ENCODE results near the gene CFAP47.

The CFAP47 gene

DNA sequence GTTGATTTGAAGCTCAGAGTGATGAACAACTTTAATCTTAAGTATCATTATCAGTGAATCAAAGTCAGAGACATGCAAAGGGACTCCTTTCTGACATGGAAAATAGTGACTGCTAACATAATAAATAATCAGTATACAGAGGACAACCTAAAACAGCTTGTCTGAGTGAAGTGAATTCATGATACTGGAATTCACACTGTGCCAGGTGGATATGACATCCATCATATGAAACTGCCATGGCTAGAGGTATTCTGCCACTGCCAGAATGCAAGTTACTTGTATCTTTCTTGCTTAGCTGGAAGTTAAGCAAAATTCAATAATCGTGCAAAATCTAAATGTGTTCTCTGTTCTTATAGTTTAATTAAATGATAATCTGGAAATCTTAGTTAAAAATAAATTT is 429.0 kb downstream of the CFAP47 start:
- no peak for DNase-seq (ENCODE audit: low read depth)
- H3K4me3 ChIP-seq (ENCODE audit: low read depth, low read length), result no peak overlapping the region
- TF ChIP-seq, protein P1, sequence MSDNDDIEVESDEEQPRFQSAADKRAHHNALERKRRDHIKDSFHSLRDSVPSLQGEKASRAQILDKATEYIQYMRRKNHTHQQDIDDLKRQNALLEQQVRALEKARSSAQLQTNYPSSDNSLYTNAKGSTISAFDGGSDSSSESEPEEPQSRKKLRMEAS (IDR thresholded peaks at IDR 0.05; ENCODE audit: low read depth, low read length), result no peak
- TF ChIP-seq POLR2A (IDR thresholded peaks at IDR 0.05; ENCODE audit: extremely low read depth, insufficient read length) (no peak), MYC (IDR thresholded peaks at IDR 0.05; ENCODE audit: low read depth, low read length) (no peak)
- TF ChIP-seq, protein P2, sequence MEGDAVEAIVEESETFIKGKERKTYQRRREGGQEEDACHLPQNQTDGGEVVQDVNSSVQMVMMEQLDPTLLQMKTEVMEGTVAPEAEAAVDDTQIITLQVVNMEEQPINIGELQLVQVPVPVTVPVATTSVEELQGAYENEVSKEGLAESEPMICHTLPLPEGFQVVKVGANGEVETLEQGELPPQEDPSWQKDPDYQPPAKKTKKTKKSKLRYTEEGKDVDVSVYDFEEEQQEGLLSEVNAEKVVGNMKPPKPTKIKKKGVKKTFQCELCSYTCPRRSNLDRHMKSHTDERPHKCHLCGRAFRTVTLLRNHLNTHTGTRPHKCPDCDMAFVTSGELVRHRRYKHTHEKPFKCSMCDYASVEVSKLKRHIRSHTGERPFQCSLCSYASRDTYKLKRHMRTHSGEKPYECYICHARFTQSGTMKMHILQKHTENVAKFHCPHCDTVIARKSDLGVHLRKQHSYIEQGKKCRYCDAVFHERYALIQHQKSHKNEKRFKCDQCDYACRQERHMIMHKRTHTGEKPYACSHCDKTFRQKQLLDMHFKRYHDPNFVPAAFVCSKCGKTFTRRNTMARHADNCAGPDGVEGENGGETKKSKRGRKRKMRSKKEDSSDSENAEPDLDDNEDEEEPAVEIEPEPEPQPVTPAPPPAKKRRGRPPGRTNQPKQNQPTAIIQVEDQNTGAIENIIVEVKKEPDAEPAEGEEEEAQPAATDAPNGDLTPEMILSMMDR (IDR thresholded peaks at IDR 0.05; ENCODE audit: low read depth, low read length), result no peak

DNA sequence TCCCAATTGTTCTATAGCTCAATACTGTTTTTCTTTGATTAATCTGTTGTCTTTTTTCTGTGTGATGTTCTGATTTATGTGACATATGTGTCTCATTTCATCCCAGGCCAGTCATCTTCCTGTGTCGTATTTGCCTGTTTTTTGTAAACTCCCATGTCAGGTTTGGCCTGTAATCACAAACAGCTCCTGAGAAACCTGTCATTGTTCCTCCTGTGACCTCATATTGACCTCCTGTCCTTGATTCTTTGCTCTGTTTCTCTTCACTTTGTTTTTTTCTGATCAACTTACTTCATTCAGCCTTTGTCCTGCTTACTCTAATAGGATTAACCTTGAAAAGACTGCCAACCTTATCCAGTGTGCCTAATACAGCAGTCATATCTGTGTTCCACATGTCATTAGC is 438.3 kb downstream of the CFAP47 start:
- H3K4me3 ChIP-seq (ENCODE audit: low read depth, low read length), result no peak overlapping the region
- TF ChIP-seq MYC (IDR thresholded peaks at IDR 0.05; ENCODE audit: low read depth, low read length) (no peak), POLR2A (IDR thresholded peaks at IDR 0.05; ENCODE audit: extremely low read depth, insufficient read length) (no peak)
- TF ChIP-seq, protein P1 (IDR thresholded peaks at IDR 0.05; ENCODE audit: low read depth, low read length), result no peak
- TF ChIP-seq, protein P2 (IDR thresholded peaks at IDR 0.05; ENCODE audit: low read depth, low read length), result no peak
- no peak for DNase-seq (ENCODE audit: low read depth)

DNA sequence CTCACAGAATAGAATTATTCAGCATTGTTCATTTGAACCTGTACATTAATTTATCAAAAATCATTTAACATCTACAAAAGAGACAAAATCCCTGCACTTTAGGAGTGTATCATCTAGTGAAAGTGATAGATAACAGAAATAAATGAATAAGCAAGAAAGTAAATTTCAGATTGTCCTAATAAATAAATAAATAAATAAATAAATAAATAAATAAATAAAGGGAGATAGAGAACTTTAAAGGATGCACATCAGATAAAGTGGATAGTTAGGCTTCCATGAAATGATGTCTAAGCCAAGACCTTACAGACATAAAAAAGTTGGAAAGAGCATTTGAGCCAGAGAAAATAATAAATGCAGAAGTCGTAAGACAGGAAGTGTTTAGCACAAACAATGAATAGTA is 444.7 kb downstream of the CFAP47 start:
- no peak for DNase-seq (ENCODE audit: low read depth)
- TF ChIP-seq, protein P2 (IDR thresholded peaks at IDR 0.05; ENCODE audit: low read depth, low read length), result no peak
- no peak for TF ChIP-seq POLR2A (IDR thresholded peaks at IDR 0.05; ENCODE audit: extremely low read depth, insufficient read length)
- TF ChIP-seq, protein P1 (IDR thresholded peaks at IDR 0.05; ENCODE audit: low read depth, low read length), result no peak
- TF ChIP-seq MYC (IDR thresholded peaks at IDR 0.05; ENCODE audit: low read depth, low read length), result no peak
- no peak overlapping the region for H3K4me3 ChIP-seq (ENCODE audit: low read depth, low read length)

DNA sequence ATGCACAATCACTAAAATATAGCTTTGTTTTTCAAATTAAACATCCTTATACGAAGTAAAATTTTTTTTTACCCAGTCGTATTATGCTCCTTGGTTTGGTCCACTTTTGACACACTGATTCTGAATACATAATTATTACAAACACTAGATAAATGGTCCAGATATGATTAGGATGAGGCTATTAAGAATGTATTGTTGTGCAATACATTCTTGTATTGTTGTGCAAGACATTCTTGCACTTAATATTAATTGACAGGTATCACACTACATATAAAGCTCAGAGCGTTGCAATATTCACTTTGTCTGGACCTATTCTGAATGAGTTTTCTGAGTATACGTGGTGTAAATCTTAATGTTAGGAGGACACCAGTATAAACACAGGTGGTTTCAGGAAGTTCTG is 464.0 kb downstream of the CFAP47 start:
- DNase-seq (ENCODE audit: low read depth), result no peak
- H3K4me3 ChIP-seq (ENCODE audit: low read depth, low read length), result no peak overlapping the region
- TF ChIP-seq, protein P2 (IDR thresholded peaks at IDR 0.05; ENCODE audit: low read depth, low read length), result no peak
- TF ChIP-seq, protein P1 (IDR thresholded peaks at IDR 0.05; ENCODE audit: low read depth, low read length), result no peak
- no peak for TF ChIP-seq MYC (IDR thresholded peaks at IDR 0.05; ENCODE audit: low read depth, low read length)
- TF ChIP-seq POLR2A (IDR thresholded peaks at IDR 0.05; ENCODE audit: extremely low read depth, insufficient read length), result no peak

DNA sequence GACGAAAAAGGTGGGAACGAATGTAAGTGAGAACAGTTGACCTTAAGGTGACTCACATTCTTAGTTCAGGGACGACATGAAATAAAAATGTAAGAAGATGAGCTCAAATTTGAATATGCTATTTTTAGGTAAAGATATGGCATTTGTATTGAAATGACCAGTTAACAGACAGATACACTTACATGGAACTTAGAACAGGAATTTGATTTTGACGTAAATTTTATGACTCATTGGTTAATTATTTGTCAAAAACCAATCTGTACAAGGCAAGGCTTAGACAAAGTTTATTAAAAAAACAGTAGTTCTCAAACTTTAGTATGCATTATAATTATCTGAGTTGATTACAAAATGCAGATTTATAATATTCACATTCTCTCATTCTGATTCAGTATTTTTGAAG is 469.4 kb downstream of the CFAP47 start:
- TF ChIP-seq POLR2A (IDR thresholded peaks at IDR 0.05; ENCODE audit: extremely low read depth, insufficient read length) (no peak), MYC (IDR thresholded peaks at IDR 0.05; ENCODE audit: low read depth, low read length) (no peak)
- TF ChIP-seq, protein P2 (IDR thresholded peaks at IDR 0.05; ENCODE audit: low read depth, low read length), result no peak
- TF ChIP-seq, protein P1 (IDR thresholded peaks at IDR 0.05; ENCODE audit: low read depth, low read length), result no peak
- DNase-seq (ENCODE audit: low read depth), result no peak
- H3K4me3 ChIP-seq (ENCODE audit: low read depth, low read length), result no peak overlapping the region

DNA sequence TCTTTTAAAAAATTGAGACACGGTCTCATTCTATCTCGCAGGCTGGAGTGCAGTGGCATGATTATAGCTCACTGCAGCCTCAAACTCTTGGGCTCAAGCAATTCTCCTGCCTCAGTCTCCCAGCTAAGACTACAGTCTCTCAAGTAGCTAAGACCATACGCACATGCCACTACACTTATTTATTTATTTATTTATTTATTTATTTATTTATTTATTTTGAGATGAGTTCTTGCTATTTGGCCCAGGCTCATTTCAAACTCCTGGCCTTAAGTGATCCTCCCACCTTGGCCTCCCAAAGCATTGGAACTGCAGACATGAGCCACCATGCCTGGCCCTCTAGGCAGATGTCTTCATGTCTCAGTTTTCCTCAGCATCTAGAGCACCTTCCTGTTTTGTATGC is 482.2 kb downstream of the CFAP47 start:
- TF ChIP-seq, protein P2 (IDR thresholded peaks at IDR 0.05; ENCODE audit: low read depth, low read length), result no peak
- TF ChIP-seq, protein P1 (IDR thresholded peaks at IDR 0.05; ENCODE audit: low read depth, low read length), result no peak
- no peak for TF ChIP-seq POLR2A (IDR thresholded peaks at IDR 0.05; ENCODE audit: extremely low read depth, insufficient read length)
- no peak for TF ChIP-seq MYC (IDR thresholded peaks at IDR 0.05; ENCODE audit: low read depth, low read length)
- H3K4me3 ChIP-seq (ENCODE audit: low read depth, low read length), result no peak overlapping the region
- no peak for DNase-seq (ENCODE audit: low read depth)

Data from NB4 (cell line).